NCI-H1092 (cell line): Measurements from ENCODE around the gene ERBB3.
"Not testable (repeated sequence)": the region's sequence is repeated elsewhere in the genome, so short reads cannot be mapped to it uniquely, and the experiment has no call there.

Source experiments
- DNase-seq: peaks from one replicate; lab custom pipeline; 2025; lab: John Stamatoyannopoulos, UW

ERBB3 gene

DNA sequence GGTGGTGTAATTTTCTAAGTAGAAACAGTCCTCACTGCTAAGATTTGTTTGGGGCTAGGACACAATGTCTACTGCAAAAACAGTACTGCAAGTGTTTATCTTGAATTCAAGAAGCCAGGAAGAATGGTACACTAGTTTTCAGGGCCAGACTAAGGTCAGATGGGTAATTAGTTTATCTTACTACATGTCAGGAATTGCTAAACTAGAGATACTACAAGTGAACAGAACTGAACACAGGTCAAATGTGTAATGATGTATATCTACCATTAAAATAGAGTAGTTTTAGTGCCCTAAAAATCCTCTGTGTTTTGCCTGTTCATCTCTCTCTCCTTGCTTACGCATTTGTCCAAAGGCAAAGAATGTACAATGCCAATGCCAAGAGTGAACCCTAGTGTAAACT lies 34.1 kb downstream of the ERBB3 start:
- no peak for DNase-seq

DNA sequence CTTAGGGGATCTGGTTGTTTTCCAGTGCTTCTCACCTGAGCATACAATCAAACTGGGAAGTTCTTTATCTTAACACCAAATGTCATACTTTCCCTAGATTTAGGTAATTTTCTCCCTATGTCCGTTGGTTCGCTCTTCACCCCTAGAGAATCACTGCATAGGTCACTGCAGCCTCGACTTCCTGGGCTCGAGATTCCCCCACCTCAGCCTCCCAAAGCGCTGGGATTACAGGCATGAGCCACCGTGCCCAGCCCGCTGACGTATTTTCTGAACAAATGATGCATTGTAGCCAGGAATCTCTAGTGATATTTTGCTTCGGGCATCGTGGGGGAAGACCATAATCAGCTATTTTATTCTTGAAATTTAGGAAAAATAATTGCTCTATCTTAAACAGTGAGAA lies 35.4 kb downstream of the ERBB3 start:
- DNase-seq, result no peak

DNA sequence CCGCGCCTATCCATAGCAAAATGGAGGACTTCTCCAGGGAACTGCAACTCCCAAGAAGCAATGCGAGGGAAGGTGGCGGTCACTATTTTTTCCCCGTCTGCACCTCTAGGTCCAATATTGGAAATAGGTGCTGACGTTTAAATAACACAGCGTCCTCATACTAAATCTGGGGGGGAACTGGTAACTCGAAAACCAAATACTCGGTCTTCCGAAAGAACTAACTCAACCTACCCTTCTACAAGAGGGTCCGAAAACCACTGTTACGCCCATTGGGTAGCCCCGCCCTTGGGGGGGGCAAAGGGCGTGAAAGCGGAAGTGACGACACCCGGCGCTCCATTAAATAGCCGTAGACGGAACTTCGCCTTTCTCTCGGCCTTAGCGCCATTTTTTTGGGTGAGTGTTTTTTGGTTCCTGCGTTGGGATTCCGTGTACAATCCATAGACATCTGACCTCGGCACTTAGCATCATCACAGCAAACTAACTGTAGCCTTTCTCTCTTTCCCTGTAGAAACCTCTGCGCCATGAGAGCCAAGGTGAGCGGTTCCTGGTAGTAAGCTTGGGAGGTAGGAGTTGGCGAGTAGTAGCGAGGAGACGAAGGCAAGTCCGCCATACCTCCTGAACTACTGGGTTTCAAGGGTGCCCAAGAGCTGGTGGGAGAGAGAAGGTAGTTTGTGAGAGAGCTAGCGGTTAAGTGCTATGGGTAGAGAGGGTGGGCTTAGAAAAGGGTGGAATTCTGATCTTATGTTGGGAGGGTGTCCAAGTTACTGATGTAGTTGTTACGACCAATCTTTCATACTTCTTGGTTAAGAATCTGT lies 36.5 kb downstream of the ERBB3 start, which contains the start of gene RPL41:
Gene RPL41, plus strand, starts transcription at position 367 of the 815 bp plus-strand sequence.
- DNase-seq, result peak; percentile 90

DNA sequence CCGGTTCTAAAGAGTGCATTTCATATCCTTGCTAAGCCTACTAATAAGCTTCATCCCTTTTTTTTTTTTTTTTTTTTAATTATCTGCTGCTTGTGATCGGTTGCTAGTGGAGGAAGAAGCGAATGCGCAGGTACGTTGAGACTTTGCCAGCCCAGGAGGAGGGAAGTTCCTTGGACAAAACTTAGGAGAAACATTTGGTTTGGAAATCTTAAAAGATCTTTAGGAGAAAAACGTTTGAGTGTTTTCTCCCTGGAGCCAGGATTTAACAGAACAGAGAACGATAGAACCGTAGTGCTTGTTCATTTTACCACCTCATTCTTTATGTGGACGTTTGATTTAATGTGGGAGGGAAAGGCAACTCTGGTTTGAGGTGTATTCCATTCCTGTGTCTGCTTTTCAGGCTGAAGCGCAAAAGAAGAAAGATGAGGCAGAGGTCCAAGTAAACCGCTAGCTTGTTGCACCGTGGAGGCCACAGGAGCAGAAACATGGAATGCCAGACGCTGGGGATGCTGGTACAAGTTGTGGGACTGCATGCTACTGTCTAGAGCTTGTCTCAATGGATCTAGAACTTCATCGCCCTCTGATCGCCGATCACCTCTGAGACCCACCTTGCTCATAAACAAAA lies 37.2 kb downstream of the ERBB3 start:
- DNase-seq, result not testable (repeated sequence)

DNA sequence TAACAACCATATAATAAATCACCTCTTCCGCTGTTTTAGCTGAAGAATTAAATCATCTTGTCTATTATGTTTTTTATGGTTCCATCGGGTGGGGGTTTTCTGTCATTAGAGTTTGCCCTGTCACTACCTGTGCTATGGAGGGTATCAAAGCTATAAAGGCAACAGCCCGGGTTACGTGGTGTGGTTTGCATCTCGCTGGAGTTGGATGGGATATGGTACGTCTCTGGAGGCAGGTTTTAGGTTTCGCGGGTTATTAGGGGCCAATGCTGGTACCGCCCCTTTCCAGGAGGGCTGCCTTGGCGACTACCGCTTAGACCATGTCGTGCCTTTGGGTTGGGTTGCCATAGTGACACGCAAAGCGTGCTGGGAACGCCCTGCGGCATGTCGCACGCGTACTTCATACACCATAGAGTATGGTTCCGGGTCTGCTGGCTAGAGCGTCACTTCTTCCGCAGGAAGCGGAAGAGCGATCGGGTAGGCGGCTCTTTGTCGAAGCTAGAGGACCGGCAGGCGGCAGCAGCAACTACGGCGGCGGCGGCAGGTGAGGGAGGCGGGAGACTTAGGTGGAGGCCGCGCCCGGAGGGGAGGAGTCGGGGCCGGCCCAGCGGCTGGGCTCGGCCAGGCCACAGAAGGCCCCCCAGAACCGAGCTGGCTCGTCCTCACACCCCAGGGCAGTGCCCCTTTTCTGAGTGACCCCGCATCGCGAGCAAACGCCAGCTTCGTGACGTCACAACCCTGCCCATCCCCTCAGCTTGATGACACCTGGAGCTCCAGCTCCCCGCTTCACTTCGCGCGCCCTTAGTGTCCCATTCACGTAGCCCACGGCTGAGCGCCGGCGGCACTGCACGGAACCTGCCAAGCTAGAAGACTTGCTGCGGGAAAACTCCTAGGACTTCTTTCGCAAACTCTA lies 38.1 kb downstream of the ERBB3 start, which contains the start of gene ZC3H10:
Gene ZC3H10, plus strand, starts transcription at position 489 of the 910 bp plus-strand sequence. CDS start 2,297 bp downstream, outside the sequence.
- peak; percentile 97 for DNase-seq

DNA sequence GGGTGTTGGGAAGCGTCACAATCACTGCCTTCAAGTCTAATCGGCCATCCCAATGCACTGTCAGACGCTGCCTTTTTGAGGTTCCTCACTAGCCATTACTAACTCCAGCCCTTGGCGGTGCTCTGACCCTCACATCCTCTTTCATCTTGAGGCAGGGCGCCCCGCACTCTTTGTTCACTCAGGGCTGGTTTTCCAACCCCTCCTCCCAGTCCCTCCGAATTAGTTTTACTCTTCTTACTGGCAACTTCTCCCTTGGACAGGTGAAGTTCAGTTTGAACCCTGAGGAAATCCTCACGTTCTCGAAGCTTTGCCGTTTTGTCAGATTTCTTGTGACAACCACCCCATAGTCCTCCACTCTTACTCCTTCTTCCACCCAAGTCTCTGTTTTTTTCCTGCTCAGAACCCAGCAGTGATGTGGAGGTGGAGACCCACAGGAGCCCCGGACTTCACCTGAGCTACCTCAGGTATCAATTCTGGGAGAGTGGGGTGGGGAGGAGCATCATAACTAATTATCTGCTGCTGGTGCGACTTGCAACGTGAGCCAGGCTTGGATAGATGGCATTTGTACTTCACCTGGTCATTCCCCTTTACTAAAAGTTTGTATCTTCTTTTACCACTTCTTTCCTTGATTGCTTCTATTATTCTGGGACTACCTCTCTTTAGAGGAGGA lies 38.9 kb downstream of the ERBB3 start:
- DNase-seq, result no peak

DNA sequence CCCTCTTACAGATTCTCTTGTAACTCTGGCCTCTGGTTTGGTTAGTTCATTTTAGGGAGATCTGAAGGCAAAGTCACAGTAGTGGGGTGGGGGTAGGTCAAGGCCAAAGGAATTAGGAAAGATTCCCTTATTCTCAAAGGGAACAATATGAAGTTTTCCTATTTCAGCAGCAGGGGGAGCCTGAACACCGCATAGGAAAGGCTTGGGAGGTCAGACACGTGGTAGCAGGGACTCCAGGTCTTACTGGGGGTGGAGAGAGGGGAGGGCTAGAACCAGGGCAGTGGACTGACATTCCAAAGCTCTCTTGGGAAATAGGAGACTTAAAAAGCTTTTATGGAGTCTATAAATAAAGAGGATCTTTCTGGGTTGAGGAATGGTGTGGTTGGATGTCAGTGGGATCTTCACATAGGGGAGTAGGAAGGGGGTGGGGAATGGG lies 39.4 kb downstream of the ERBB3 start:
- DNase-seq, result peak; percentile 13

DNA sequence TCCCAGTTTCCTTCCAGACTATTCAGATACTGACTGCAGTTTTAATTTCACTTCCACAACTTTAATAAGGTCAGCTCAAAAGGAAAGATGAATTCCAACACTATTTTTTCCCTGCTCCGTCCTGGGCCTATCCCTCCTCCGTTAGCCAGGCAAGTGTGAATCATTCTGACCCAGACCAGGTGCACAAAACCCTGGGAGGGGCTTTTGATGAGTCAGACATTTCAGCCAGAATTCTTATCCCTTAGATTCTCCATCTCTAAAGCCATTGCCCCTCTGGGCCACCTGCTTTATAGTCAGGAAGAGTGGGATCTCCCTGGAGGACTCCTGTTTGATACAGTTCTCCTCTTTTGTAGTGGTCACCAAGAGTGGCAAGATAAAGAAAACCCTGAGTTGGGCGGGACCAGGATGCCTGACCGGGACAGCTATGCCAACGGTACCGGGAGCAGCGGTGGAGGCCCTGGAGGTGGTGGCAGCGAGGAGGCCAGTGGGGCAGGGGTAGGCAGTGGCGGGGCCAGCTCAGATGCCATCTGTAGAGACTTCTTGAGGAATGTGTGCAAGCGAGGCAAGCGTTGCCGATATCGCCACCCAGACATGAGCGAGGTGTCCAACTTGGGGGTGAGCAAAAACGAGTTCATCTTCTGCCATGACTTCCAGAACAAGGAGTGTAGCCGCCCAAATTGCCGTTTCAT lies 40.3 kb downstream of the ERBB3 start:
- no peak for DNase-seq

DNA sequence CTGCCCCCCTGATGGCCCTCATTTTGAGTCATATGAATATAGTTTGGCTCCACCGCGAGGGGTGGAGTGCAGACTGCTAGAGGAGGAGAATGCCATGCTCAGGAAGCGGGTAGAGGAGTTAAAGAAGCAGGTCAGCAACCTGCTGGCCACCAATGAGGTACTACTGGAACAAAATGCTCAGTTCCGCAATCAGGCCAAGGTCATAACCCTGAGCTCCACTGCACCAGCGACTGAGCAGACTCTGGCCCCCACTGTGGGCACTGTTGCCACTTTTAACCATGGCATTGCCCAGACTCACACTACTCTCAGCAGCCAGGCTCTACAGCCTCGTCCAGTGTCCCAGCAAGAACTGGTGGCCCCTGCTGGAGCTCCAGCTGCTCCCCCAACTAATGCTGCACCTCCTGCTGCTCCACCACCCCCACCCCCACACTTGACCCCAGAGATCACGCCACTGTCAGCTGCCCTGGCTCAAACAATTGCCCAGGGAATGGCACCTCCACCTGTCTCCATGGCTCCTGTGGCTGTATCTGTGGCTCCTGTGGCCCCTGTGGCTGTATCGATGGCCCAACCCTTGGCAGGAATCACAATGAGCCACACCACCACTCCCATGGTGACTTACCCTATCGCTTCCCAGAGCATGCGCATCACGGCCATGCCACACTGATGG lies 41.4 kb downstream of the ERBB3 start:
- no peak for DNase-seq

DNA sequence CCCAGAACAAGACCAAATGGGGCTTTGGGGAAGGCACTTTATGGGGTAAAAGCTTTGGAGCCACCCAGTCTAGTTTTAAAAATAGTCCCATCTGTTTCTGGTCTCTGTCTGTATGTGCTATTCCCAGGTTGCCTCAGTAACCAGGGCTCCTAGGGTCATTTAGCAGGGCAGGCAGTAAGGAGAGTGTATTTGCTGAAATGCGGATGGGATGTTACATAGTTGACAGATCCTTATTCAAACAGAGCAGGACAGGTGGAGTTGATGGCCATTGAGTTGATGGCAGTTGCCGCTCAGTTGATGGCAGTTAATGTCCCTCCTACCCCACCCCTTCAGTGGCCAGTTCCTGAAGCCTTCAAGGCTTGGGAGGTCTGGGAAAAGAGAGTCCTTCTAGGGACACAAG lies 42.7 kb downstream of the ERBB3 start:
- DNase-seq, result peak; percentile 12

DNA sequence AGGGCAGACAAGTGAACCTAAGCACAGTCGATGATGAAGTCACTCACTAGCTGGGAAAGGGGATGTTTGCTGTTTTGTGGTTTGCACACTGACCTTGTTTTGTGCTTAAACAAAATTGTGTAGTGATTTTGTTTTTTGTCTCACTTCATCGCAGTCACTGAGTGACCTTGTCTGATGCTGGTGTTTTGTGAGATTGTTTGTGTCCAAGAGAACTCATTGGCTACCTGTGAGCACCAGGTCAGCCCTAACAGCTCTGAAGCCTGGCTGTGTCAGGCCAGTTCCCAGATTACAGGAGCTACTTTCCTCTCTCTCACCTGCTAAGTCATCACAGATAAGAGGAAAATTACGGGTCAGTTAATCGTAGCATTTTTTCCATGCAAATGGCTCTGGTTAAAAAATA lies 44.2 kb downstream of the ERBB3 start:
- DNase-seq, result no peak

DNA sequence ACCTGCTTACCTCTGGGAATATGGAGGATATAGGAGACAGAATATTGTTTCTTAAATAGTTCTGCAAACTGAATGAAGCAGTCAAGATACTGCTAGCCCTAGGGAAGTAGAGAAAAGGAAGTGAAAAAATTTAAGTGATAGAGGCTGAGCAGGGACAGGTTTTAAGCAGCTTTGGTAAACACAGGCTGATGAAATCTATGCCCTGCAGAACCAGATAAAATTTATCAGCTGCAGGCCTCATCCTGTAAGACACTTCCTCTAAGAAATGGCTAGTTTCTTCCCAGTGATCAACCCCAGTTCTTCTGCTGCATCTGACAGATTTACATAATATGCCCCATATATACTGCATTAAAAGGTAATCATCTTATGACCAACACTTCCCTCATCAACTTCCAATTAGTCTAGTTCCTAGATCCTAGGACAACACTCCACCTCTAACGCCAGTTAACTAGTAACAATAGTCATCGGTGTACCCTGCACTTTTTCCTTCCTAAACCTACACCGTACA lies 46.8 kb downstream of the ERBB3 start:
- DNase-seq, result no peak

DNA sequence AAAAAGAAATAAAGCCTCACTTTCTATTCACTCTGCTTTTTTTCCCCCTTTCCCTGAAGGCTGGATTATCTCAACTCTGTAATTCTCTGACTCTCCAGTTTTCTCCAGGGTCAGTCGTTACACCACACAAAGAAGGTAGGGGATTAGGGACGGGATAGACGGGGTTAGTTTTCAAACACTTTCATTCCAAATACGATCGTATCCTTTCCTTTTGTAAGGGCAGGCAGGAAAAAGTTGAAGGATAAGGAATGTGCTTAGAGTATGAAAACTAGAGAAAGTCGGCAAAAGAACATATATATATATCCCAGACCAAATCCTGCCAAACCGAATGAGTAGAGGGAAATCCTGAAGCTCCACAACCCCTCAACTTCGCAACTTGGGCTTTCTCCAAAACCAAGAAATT lies 47.5 kb downstream of the ERBB3 start:
- no peak for DNase-seq

DNA sequence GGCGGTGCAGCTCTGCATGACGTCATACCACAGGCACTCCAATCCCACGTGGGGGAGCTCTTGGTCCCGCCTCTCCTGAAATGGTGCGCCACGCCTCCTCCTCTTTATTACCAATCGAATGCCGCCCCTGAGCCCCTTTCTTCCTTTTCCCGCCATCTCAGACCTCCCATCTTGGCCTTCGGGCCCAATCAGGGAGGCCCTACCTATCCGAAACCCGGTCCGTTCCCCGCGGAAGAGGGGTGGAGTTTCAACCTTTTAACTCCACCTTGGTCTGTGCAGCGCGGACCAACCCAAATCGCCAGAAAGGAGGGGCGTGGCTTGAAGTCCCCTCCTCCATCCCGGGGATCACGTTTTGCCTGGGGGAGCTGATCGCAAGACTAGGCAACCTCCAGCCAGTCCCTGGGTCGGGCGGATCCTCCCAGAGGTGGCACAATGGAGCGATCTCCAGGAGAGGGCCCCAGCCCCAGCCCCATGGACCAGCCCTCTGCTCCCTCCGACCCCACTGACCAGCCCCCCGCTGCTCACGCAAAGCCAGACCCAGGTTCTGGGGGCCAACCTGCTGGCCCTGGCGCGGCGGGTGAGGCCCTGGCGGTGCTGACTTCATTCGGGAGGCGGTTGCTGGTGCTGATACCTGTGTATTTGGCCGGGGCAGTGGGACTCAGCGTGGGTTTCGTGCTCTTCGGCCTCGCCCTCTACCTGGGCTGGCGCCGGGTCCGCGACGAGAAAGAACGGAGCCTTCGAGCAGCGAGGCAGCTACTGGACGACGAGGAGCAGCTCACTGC lies 48.1 kb downstream of the ERBB3 start, which contains the start of gene ESYT1:
Gene ESYT1, plus strand, starts transcription at position 380 of the 782 bp plus-strand sequence. Its CDS starts 53 bp downstream, at position 433.
- peak; percentile 97 for DNase-seq

DNA sequence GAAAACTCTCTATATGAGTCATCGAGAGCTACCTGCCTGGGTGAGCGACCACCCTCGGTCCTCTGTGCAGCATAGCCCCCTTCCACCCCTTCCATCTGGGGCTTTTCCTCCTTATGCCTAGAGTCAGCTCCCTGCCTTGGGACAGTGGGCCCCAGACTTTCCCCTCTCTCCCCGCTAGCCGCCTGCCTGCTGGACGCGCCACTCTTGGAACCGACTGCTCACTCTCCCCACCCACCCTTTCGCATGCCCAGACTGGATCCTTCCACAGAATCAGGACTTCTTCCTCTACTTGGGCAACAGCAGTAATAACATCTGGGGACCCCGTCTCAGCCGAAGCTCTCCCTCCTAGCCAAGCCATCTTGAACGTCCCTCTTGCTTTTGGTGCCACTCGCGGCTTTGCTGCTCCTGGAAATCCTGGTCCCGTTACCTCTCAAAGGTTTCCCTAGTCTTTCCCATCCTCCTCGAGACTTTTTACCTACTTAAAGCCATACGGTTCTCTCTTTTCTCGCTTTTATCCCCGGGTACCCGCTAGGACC lies 48.8 kb downstream of the ERBB3 start:
- no peak for DNase-seq

DNA sequence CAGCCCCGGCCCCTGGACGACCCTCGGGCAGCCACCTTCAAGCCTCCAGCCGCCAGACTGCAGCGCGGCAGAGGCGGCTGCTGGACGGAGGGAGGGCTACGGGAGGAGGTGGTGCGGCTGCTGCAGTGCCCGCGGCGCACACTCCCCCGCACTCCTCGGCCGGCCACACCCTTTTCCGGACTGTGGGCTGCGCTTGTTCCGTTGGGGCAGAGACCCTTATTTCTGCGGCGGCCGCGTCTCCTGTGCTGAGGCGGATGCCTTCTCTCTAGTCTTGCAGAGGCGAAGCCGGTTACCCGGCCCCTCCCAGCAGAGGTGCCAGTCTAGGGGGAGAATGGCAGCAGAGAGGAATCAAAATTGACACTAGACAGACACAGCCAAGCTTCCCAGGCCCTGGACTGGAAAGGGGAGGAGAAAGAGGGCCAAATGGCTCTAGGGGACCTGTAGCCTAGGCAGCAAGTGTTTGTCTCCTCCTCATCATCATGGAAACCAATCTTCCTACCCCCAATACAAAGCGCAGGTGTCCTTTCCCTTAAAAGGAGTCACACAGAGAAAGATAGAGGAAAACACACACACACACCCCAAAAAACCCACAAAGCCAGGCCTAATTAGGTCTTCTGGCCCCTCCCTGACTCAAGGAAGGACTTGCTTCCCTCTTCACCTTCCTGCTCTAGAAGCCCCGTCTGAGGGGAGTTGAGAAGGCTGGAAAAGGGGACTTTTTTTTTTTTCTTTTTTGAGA lies 49.4 kb downstream of the ERBB3 start:
- DNase-seq, result no peak

DNA sequence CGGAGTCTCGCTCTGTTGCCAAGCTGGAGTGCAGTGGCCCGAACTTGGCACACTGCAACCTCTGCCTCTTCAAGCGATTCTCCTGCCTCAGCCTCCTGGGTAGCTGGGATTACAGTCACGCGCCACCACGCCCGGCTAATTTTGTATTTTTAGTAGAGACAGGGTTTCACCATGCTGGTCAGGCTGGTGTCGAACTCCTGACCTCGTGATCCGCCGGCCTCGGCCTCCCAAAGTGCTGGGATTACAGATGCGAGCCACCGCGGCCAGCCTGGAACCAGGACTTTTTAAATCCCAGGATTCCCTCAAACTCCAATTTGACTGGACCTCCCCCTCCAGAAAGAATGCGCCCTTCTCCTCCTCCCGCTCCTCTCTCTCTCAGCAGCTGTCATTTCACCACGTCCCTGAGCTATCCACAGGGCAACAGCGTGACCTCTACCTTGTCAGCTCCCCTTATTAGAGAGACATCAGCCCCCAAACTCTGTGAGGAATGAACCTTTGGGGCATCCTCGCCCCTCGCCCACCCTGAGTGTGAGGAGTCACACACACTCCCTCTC lies 50.1 kb downstream of the ERBB3 start:
- DNase-seq, result no peak

DNA sequence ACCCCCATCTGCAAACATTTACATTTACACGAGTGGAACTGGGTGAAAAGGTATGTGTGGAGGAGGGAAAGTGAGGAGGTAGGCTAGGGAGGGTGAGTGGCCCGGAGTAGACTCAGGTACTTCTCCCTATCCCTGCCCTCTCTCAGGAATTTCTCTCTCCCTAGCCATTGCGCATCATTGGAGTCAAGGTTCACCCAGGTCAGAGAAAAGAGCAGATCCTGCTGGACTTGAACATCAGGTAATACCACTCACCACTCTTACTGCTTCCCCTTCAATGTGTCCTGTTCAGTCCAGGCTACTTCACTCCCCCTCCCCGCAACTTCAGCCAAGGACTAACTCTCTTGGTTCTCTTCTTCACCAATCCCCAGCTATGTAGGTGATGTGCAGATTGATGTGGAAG lies 50.9 kb downstream of the ERBB3 start:
- no peak for DNase-seq
